GM12878 (cell line): ENCODE measurements around the gene GRXCR1. TPM values are rescaled to one million over a fixed set of nuclear protein-coding genes. Genes with fewer than 3 reads are reported as not detected.

Experiments
- polyA plus RNA-seq, 11 experiments: library from polyadenylated mRNA; depleted of rRNA in 4 of 11; unstranded in 6 of 11; stranded (reverse) in 5 of 11; fragments of >200 nt; fragmentation: Nextera tagmentation in 4 of 11; fragmentation: Illumina TruSeq in 1 of 11; extraction: Ambion mirVana in 4 of 11; extraction: Trizol in 1 of 11; gene quantifications; 1 replicate in 1 of 11; 2 replicates in 10 of 11; pipeline versions ENCODE4 v1.2.1 to v1.2.3, GENCODE V29; 2011 to 2016; ENCODE audit warnings: inconsistent platforms in 2 of 11, missing spikeins in 2 of 11, low read depth in 1 of 11
- small RNA-seq: library from RNA; depleted of rRNA; stranded (forward); fragments of <200 nt; gene quantifications from one replicate; pipeline ENCODE3, GENCODE V24; 2014
- total RNA-seq, 4 experiments: library from RNA; depleted of rRNA in 3 of 4; stranded (reverse); fragments of >200 nt in 3 of 4; fragmentation: Illumina TruSeq in 1 of 4; extraction: Trizol in 1 of 4; gene quantifications; 2 replicates each; pipeline versions ENCODE4 v1.2.1 to v1.2.3, GENCODE V29; 2013 to 2021

GRXCR1 gene
- total and polyA plus RNA-seq, 10 of the 15 experiments (the other 5 are each of a cell fraction or from before 2014, with no cell fraction given), result not detected

Small RNA genes within 50 kb of the gene (small RNA-seq; reads per million reads assigned to genes)
- not detected for gene RN7SKP82

Other genes with a start within 250 kb of the GRXCR1 start
- 55.2 and 73.8 TPM in 2 replicates for gene ATP8A1, start 235.6 kb upstream of the GRXCR1 start, total RNA-seq (2014; rRNA removed)
- gene ATP8A1, start 235.6 kb upstream of the GRXCR1 start, total RNA-seq (2014; rRNA removed; fragmentation: Illumina TruSeq; extraction: Trizol), result 72.5 and 78.7 TPM in 2 replicates
- 50.4 and 50.6 TPM in 2 replicates for gene ATP8A1, start 235.6 kb upstream of the GRXCR1 start, total RNA-seq (2021)
- gene ATP8A1, start 235.6 kb upstream of the GRXCR1 start, polyA plus RNA-seq (2011; rRNA removed), result 116 and 194 TPM in 2 replicates
- 43.3 and 60.0 TPM in 2 replicates for gene ATP8A1, start 235.6 kb upstream of the GRXCR1 start, polyA plus RNA-seq (2014; fragmentation: Illumina TruSeq; extraction: Trizol)
- gene ATP8A1, start 235.6 kb upstream of the GRXCR1 start, polyA plus RNA-seq (2014; fragmentation: Nextera tagmentation; extraction: Ambion mirVana), result 1 to 10 TPM; 9.0 to 9.5 TPM
- gene ATP8A1, start 235.6 kb upstream of the GRXCR1 start, polyA plus RNA-seq (2014; rRNA removed), result 26.2 and 31.2 TPM in 2 replicates
- gene ATP8A1, start 235.6 kb upstream of the GRXCR1 start, polyA plus RNA-seq (2016; fragmentation: Nextera tagmentation; extraction: Ambion mirVana), result 10 to 100 TPM; 14.4 to 18.5 TPM